Umbilical cord (tissue), 2 donors: Measurements from ENCODE around the gene KTN1. TPM values are rescaled to one million over a fixed set of nuclear protein-coding genes. Genes with fewer than 3 reads are reported as not detected.
A peak's percentile ranks its signal among the peaks of the same experiment; 100 is the strongest.

ENCODE experiments used
- DNase-seq: peaks from one replicate; pipeline ENCODE4 v3.0.0-alpha.2; 2015; ENCODE audit warnings: low spot score
- total RNA-seq: library from RNA; depleted of rRNA; stranded (reverse); fragments of >200 nt; gene quantifications from one replicate; pipeline ENCODE4 v1.2.3, GENCODE V29; 2014; ENCODE audit warnings: low replicate concordance; ENCODE audit not compliant: insufficient read depth

Gene KTN1, protein sequence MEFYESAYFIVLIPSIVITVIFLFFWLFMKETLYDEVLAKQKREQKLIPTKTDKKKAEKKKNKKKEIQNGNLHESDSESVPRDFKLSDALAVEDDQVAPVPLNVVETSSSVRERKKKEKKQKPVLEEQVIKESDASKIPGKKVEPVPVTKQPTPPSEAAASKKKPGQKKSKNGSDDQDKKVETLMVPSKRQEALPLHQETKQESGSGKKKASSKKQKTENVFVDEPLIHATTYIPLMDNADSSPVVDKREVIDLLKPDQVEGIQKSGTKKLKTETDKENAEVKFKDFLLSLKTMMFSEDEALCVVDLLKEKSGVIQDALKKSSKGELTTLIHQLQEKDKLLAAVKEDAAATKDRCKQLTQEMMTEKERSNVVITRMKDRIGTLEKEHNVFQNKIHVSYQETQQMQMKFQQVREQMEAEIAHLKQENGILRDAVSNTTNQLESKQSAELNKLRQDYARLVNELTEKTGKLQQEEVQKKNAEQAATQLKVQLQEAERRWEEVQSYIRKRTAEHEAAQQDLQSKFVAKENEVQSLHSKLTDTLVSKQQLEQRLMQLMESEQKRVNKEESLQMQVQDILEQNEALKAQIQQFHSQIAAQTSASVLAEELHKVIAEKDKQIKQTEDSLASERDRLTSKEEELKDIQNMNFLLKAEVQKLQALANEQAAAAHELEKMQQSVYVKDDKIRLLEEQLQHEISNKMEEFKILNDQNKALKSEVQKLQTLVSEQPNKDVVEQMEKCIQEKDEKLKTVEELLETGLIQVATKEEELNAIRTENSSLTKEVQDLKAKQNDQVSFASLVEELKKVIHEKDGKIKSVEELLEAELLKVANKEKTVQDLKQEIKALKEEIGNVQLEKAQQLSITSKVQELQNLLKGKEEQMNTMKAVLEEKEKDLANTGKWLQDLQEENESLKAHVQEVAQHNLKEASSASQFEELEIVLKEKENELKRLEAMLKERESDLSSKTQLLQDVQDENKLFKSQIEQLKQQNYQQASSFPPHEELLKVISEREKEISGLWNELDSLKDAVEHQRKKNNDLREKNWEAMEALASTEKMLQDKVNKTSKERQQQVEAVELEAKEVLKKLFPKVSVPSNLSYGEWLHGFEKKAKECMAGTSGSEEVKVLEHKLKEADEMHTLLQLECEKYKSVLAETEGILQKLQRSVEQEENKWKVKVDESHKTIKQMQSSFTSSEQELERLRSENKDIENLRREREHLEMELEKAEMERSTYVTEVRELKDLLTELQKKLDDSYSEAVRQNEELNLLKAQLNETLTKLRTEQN (N-terminal part only)
- 103 TPM for total RNA-seq

DNA sequence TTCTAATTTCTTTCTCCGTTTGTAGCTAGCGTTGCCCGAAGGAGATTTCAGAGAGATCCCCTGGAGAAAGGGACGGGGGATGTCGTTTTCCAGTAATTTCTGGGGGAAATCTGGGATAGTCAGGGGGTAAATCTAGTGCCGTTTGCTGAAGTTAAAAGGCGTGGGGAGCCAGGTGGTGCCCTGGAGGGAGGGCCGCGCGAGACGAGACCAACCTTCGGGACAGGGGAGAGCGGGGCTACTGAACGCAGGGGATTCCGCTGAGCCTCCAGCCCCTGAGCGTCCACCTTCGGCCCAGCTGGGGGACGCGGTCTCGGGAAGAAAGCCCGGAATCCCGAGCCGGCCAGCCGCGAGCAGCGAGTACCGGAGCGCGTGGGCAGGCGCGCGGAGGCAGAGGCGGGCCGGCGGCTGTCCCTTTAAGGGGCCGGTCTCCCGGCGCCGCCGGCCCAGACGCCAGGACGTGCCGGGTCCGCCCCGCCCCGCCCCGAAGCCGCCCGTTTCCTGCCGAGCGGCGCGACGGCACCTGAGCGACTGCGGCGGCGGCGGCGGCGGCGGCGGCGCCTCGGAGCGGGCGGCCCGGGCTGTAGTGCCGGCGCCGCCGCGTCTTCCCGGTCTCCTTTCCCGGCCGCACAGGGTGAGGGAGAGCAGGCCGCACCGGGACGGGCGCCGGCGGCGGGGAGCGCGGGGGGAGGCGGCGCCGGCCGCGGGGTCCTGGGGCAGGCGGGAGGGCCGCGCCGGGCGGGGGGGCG, at the start of gene KTN1:
Gene KTN1 (plus strand): TSS at position 484 of the 746 bp plus-strand sequence. CDS start 31,842 bp downstream, outside the sequence.
- DNase-seq, result peak; percentile 83

DNA sequence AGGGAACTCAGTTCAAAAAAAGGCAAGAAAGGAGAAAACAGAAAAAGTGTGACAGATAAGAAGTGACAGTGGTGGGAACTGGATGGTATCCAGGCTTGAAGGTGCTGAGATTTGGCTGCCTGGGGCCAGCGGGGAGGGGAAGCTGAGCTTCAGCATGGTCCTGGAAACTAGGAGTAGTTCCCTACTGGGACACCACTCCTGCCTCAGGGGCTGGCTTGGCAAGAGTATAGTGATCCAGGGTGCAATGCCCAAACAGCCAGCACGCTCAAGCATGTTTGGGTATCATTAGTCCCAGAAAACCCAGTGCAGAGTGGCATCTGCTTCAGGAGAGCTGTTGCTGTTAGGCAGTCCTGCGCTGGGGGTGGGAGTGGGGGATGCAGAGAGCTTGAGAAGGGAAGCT, 49.5 kb upstream of the KTN1 start:
- no peak for DNase-seq

- DNase-seq, result no peak
These were observed 47.2 kb upstream of the KTN1 start for GRCh38 chr14:55532645-55533344.

GRCh38 chr14:55533960-55534359, 46.0 kb upstream of the KTN1 start:
- no peak for DNase-seq

- no peak for DNase-seq
These were observed 44.3 kb upstream of the KTN1 start for GRCh38 chr14:55535516-55536203.

DNA sequence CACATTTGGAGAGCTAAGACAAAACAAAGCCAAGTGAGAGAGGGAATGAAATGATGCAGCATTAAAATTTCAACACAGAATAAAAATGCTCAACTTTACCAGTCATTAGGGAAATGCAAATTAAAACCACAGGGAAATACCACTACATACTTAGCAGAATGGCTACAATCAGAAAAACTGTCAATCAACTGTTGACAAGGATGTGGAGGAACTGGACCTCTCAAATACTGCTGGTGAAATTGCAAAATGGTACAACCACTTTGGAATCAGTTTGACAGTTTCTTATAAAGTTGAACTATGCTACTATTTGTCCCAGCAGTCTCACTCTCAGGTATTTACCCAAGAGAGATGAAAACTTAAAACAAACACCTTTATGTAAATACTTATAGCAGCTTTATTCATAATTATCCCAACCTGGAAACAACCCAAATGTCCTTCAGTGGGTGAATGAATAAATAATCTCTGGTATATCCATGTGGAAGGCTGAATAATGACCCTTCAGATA, 43.8 kb upstream of the KTN1 start:
- no peak for DNase-seq

GRCh38 chr14:55537782-55538181, 42.2 kb upstream of the KTN1 start:
- no peak for DNase-seq

DNA sequence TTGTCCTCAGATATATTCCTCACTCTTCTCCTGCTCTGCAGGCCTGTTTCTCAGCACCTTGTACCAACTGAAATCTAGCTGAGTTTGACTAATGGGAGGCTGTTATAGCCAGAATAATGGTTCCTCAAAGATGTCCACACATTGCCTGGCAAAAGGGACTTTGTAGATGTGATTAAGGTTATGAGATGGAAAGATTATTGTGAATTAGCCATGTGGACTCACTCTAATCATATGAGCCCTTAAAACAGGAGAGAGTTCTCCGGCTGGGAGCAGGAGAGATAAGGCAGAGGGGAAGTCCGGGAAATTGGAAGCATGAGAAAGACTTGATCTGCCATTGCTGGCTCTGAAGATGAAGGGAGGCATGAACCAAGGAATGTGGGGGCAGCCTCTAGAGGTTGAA, 40.0 kb upstream of the KTN1 start:
- no peak for DNase-seq

DNA sequence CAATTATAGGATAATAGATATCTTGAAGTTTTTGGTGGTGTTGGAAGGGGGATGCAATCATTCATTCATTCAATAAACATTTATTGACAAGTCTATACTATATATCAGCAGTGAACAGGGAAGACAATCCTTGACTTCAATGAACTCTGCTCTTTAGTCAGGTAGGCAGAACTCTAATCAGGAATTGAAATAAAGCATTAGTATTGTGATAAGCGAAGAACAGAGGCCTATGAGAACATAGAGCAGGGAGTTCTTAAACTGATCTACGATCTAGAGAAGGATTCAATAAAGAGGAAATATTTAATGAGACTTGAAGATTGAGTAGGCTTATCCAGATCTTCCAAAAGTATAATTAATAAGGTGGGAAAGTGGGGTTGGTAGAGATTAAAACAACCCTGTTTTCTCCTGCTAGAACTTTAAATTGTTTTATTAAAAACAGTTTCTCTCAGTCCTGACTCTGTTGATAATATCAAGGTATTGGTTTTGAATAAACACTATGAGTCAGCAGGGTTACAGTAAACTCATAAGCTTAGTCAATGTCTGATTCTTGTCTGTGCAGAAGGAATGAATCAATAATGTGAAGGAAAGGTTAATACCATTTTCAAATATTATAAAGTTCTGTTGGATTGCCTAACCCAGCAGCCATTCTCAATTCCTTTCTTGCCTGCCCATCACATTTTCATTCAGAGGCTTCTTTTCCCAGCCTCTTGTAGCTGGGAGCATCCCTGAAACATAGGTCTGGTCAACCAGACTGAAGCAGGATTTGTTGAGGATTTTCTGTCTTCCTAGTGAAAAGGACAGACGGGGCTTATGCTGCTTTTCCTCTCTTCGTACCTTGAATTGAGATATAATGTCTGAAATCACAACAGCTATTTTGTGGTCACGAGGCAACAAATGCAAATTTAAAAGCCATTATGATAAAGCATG, 38.9 kb upstream of the KTN1 start:
- no peak for DNase-seq

DNA sequence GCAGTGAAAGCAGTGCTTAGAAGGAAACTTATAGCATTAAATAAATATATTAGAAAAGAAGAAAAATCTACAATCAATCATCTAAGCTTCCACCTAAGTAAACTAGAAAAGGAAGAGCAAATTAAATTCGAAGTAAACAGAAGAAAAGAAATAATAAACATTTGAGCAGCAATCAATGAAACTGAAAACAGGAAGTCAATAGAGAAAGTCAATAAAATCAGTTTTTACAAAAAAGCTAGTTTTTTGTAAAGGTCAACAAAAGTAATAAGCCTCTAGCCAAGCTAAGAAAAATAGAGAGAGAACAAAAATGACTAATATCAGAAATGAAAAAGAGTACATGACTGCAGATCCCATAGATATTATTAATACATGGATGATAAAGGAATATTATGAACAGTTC, 34.2 kb upstream of the KTN1 start:
- DNase-seq, result no peak

GRCh38 chr14:55546212-55546874, 33.7 kb upstream of the KTN1 start:
- DNase-seq, result no peak

DNA sequence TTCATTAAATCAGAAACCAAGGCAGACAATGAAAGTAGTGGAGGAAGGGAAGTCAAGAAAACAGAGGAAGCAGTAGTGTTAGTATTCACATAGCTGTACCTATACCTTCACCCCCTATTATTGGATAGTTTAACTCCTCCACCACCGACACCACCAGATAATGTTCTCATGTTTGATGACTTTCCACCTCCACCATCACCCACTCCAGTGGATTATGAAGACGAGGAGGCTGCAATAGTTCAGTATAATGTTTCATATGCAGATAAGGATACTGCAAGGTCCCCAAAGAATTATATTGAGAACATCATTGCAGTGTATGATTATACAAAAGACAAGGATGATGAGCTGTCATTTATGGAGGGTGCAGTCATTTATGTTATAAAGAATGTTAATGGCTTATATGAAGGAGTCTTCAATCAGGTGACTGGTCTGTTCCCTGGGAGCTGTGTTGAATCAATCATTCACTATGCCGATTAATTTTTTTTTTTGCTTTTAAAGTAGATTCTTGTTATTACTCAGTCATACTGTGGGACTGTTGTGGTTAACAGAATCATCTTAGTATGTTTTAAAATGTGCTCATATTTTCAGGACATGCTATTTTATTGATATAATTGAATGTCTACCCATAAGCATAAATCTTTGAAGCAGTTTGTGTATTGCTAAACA, 32.2 kb upstream of the KTN1 start:
- no peak for DNase-seq

DNA sequence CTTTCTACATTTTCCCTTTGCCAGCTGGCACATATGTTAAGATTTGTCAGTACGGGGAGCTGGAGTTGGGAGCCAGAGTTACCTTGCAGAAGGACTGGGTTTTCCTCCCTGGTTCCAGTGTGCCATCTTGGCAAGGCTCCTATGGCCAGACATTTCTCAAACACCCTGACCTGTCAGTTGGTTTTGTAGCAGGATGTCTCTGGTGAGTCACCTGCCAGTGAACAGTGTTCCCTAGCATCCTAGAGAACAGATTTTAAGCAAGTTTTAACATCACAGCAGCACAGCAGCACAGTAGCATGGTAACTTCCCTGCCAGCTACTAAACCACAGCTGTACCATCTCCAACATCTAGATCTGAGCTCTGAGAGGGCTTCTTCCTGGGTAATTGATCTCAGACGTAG, 26.2 kb upstream of the KTN1 start:
- DNase-seq, result no peak

GRCh38 chr14:55556929-55557623, 22.9 kb upstream of the KTN1 start:
- peak; percentile 84 for DNase-seq

DNA sequence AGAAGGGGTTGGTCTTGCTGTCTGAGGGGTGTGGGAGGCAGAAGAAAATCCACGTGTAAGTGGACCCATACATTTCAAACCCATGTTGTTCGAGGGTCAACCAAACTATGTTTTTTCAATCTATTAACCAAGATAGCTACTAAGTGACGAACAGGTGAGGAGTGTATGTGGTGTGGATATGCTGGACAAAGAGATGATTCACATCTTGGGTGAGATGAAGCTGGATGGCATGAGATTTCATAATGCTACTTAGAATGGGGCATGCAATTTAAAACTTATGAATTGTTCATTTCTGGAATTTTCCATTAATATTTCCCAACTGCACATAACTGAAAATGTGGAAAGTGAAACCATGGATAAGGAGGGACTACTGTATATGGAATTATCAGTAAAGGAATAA, 17.9 kb upstream of the KTN1 start:
- DNase-seq, result no peak

DNA sequence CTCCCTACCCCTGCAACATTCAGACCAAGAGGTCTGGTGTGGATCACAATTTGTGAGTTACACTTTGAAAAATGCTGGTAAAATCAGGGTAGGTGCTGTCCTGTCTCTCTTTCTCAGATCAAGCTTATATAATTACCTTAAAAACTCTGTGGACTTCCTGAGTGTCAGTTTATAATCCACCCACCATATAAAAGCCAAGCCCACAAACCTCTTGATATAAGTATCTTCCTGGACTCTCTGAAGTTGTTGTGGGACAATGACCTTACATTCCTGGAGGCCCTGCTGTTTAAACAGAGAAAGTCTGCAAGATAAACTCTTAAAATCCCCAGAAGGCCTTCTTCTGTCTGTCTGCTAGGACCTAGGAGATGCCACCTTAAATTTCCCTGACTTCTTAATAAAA, 11.4 kb upstream of the KTN1 start:
- no peak for DNase-seq
